Activated CD4-positive, alpha-beta T cell treated with anti-CD3 and anti-CD28 coated beads, Interleukin-2, amount 10 ng/mL, durations not matched to agents 24 days and 14 days (primary cell): ENCODE data around the gene TPD52L1. TPM values are rescaled to one million over a fixed set of nuclear protein-coding genes. Genes with fewer than 3 reads are reported as not detected.

Source experiments
- DNase-seq: peaks from one replicate; pipeline ENCODE4 v3.0.0; 2022
- H3K27ac Mint-ChIP-seq: one replicate; pipeline ENCODE4 v1.8.0; 2022; ENCODE audit warnings: mild to moderate bottlenecking, mixed read lengths
- H3K27me3 Mint-ChIP-seq: one replicate; pipeline ENCODE4 v1.8.0; 2022; ENCODE audit warnings: mixed read lengths
- H3K36me3 Mint-ChIP-seq: one replicate; pipeline ENCODE4 v1.8.0; 2022; ENCODE audit warnings: low read depth, mild to moderate bottlenecking, mixed read lengths
- H3K4me1 Mint-ChIP-seq: one replicate; pipeline ENCODE4 v1.8.0; 2021; ENCODE audit warnings: mixed read lengths
- H3K4me3 Mint-ChIP-seq: one replicate; pipeline ENCODE4 v1.8.0; 2022; ENCODE audit warnings: mild to moderate bottlenecking, moderate library complexity, mixed read lengths
- H3K9me3 Mint-ChIP-seq: one replicate; pipeline ENCODE4 v1.8.0; 2021; ENCODE audit warnings: mixed read lengths
- intact Hi-C: fragments of 100-400 bp; cut with micrococcal nuclease; formaldehyde crosslinking; loops from one replicate; pipeline ENCODE4 v1.15.1; 2023
- total RNA-seq: library from RNA; stranded (reverse); gene quantifications from 2 replicates; pipeline ENCODE4 v1.2.3, GENCODE V29; 2022

The TPD52L1 gene
- total RNA-seq, 1 donor from 2014 or later = not detected

DNA sequence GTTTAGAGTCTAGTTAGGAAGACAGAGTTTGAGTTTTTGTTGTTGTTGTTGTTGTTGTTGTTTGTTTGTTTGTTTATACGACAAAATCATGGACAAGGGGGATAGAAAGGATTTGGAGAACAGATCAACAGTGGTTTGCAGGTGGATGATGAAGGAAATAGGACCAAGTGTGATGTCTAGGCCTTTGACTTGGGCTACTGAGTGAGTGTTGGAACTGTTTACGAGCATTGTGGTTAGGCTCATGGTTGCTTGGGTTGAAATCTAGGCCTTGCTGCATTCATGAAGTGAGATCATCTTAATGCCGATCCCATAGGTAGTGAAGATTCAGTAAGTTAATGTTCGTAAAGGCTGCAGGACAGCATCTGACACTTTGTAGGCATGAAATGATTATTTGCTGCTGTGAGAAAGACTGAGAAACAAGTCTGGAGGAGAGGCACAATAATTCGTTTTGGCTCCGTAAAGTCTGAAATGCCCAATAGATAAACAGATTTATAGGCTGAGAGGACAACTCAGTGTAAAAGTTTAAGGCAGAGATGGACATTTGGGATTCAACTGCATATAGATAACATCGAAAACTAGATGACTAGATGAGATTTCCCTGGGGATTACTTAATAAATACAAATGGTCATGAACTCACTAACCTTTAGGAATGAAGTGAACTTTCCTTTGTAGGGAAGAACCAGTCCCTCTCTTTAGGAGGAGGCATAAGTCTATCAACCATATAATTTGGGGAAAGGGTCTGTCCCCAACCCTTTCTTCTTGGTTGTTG is 78.2 kb downstream of the TPD52L1 start:
- H3K4me1 Mint-ChIP-seq = no peaks in the 10 kb centered on the region

DNA sequence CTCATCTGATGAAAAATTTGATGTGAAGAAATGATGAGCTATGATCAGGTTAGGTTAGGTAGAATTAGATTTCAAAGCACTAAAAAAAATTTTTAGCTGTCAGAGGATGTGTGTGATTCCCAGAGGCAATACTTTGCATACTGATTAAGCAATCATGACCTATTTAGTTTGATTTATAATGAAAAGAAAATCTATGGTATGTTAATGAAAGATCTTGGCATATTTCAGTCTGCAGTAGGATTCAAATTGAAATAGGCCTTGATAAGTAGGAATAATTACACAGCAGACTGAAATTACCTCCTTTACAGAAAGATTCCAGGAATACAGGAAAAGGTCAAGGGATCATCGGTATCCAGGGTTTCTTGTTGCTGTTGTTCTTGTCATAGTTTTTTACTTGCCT is 78.9 kb downstream of the TPD52L1 start:
- Mint-ChIP-seq H3K4me1 (no peaks in the 10 kb centered on the region), H3K4me3 (no peak overlapping the region), H3K27ac (no peak overlapping the region), H3K9me3 (no peaks in the 10 kb centered on the region), H3K27me3 (no peaks in the 10 kb centered on the region), H3K36me3 (no peaks in the 10 kb centered on the region)
- intact Hi-C loops = no loop called here
- DNase-seq = no peak

More for the DNA sequence above, 78.2 kb downstream of the TPD52L1 start:
- H3K27me3 Mint-ChIP-seq = no peaks in the 10 kb centered on the region
- DNase-seq = no peak
- H3K4me3 Mint-ChIP-seq = no peak overlapping the region
- H3K9me3 Mint-ChIP-seq = no peaks in the 10 kb centered on the region
- no peaks in the 10 kb centered on the region for H3K36me3 Mint-ChIP-seq
- no peak overlapping the region for H3K27ac Mint-ChIP-seq
- intact Hi-C loops = no loop called here

DNA sequence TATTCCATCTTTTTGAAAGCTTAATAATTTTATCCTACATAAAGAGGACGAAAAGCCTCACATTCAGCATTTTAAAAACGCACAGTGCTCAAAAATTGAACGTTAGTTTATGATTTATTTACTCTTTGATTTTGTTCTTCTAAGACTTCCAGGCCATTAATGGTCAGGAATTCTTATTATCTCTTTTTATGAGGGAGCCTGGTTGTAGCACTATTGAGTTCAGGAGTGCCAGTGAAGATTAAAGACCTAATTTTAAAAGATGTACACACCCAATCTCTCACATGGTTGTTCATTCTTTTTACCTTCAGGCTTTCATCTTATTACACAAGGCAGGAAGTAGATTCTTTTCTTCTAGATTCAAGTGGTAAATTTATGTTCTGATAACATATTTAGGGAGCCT is 79.6 kb downstream of the TPD52L1 start:
- H3K27me3 Mint-ChIP-seq = no peaks in the 10 kb centered on the region
- no peaks in the 10 kb centered on the region for H3K36me3 Mint-ChIP-seq
- H3K9me3 Mint-ChIP-seq = no peaks in the 10 kb centered on the region
- intact Hi-C loops = no loop called here
- H3K4me1 Mint-ChIP-seq = no peaks in the 10 kb centered on the region
- H3K4me3 Mint-ChIP-seq = no peak overlapping the region
- H3K27ac Mint-ChIP-seq = no peak overlapping the region
- DNase-seq = no peak

DNA sequence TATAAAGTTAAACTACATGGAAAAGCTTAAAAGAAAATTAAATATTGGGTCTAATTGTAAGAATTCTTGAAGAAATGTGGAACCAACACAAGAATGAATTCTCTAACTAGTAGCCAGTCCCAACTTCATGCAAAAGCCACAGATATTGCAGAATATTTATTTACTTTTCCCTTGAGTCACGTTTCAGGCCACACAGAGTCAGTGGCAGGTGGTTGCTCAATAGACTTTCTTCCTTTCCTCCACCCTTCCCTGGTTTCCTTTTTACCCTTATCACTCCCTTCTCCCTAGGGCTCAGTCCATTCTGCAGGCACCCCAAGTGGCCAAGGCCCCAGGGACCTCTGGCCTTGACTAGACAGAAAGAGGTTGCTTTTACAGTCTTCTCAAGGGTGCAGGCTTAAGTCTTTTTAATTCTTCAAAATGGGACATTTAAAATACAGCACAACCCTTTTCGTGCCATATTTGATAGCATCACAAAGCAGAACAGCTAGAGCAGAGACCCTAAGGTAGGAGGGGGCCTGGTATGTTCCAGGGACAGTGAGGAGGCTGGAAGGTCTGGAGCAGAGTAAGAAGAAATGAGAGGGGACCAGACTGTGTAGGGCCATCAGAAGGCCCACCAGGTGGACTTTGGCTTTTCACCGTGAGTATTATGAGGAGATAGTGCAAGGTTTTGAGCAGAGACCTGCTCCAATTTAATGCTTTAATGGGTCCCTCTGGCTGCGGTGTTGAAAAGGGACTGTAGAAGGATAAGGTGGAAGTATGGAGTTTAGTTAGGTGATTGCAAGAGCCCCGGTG is 83.2 kb downstream of the TPD52L1 start:
- H3K4me1 Mint-ChIP-seq = no peaks in the 10 kb centered on the region
- no peak overlapping the region for H3K27ac Mint-ChIP-seq
- intact Hi-C loops = no loop called here
- no peaks in the 10 kb centered on the region for H3K36me3 Mint-ChIP-seq
- no peak overlapping the region for H3K4me3 Mint-ChIP-seq
- peaks cover 6% of the 10 kb centered on the region for H3K9me3 Mint-ChIP-seq
- H3K27me3 Mint-ChIP-seq = no peaks in the 10 kb centered on the region
- no peak for DNase-seq

DNA sequence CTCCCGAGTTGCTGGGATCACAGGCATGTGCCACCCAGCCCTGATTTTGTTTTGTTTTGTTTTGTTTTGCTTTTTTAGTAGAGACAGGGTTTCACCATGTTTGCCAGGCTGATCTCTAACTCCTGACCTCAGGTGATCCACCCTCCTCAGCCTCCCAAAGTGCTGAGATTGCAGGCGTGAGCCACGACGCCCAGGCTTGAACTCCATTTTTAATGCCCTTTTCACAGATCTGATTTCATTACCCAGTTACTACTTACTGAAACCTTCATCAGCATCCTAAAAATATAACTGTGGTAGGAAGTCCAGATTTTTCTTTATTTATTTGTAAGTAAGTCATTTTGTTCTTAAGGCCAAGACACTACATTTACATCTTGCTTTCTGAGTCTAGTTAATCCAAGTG is 84.2 kb downstream of the TPD52L1 start:
- intact Hi-C loops = no loop called here
- H3K27me3 Mint-ChIP-seq = peaks cover 3% of the 10 kb centered on the region
- no peak overlapping the region for H3K4me3 Mint-ChIP-seq
- peaks cover 11% of the 10 kb centered on the region for H3K9me3 Mint-ChIP-seq
- no peak overlapping the region for H3K27ac Mint-ChIP-seq
- no peak for DNase-seq
- no peaks in the 10 kb centered on the region for H3K4me1 Mint-ChIP-seq
- H3K36me3 Mint-ChIP-seq = no peaks in the 10 kb centered on the region

DNA sequence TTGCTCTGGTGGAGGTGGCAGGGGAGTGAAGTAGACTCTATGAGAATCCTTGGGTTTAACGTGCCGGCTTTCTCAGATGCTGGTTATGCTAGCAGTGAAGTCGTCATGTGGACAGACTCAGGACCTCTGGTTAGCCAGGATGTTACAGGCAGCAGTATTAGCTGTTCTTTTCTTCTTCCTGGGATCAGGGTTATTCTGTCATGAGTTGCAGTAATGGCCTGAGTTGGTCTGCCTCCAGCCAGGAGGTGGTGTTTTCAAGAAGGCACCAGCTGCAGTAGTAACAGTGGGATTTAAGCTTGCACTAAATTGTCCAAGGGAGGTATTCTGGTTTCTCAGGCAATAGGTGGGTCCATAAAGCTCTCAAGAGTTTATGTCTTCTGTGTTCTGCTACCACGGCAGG is 91.5 kb downstream of the TPD52L1 start:
- Mint-ChIP-seq H3K4me1 (no peaks in the 10 kb centered on the region), H3K36me3 (no peaks in the 10 kb centered on the region), H3K27ac (no peak overlapping the region)

DNA sequence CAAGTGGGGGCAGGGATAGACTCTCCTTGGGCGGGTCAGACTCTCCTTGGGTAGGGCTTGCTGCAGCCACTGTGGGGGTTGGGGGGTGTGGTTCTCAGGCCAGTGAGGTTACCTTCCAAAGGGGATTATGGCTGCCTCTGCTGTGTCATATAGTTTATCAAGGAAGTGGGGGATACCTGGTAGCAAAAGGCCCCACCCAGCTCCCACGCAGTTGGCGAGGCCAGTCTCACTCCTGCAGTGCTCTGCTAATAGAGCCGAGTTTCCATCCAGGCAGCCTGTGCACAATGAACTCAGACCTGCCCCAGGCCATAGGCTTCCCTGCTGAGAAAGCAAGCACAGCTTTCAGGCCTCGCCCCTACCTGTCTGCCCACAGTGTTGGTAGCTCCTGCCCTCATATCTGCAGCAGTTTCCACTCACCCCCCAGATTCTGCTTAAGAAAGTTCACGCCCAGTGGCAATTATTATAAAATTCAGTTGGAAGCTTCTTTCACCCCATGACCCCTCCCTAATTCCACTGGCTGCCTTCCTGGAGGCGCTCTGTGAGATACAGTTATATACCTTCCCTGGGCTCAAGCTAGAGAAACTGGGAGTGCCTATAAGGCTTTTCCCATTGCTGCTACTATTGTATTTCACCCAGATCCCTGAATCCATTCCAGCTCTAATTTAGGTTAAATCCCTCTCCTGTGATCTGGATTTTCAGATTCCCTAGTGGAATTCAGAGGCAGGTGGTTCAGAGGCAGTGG is 92.1 kb downstream of the TPD52L1 start:
- intact Hi-C loops = no loop called here
- Mint-ChIP-seq H3K27ac (no peak overlapping the region), H3K9me3 (peaks cover 15% of the 10 kb centered on the region), H3K36me3 (no peaks in the 10 kb centered on the region), H3K4me3 (no peak overlapping the region), H3K4me1 (no peaks in the 10 kb centered on the region), H3K27me3 (peaks cover 8% of the 10 kb centered on the region)
- no peak for DNase-seq

More for the DNA sequence above, 91.5 kb downstream of the TPD52L1 start:
- peaks cover 8% of the 10 kb centered on the region for H3K27me3 Mint-ChIP-seq
- H3K4me3 Mint-ChIP-seq = no peak overlapping the region
- no peak for DNase-seq
- intact Hi-C loops = no loop called here
- H3K9me3 Mint-ChIP-seq = peaks cover 16% of the 10 kb centered on the region

DNA sequence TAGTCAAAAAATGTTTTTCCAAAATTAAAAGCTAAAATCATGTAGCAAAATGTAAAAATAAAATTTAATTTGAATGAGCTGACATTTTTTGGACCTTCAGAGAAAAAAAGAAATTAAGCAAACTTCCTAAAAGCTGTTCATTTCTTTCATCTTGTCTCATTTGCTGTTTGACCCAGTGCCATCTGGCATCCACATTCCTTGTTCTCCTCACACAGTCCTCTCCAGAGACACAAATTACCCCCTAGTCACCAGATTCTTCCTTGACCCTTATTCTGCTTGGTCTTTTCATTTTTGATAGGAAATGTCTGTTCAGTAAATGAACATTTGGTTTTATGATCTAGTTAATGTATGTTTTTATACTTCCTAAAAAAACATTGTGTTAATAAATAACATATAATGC is 93.0 kb downstream of the TPD52L1 start:
- Mint-ChIP-seq H3K27ac (no peak overlapping the region), H3K36me3 (no peaks in the 10 kb centered on the region), H3K9me3 (peaks cover 11% of the 10 kb centered on the region), H3K27me3 (peaks cover 10% of the 10 kb centered on the region), H3K4me3 (no peak overlapping the region), H3K4me1 (no peaks in the 10 kb centered on the region)
- intact Hi-C loops = no loop called here
- DNase-seq = no peak

DNA sequence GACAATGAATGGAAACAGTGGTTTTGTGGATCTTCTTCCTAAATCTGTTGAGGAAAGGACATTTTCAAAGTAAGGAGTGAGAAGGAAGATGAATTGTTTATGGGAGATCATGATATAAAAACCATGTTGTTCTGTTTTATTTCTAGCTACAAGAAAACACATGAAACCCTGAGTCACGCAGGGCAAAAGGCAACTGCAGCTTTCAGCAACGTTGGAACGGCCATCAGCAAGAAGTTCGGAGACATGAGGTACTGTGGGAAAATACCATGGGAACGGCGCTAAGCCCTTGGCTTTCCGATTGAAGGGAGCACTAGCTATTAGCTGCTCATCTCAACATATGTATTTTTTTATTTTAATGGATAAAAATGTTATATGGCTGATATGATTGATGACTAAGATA is 94.6 kb downstream of the TPD52L1 start:
- H3K36me3 Mint-ChIP-seq = no peaks in the 10 kb centered on the region
- DNase-seq = no peak
- peaks cover 2% of the 10 kb centered on the region for H3K9me3 Mint-ChIP-seq
- H3K4me1 Mint-ChIP-seq = peaks cover 2% of the 10 kb centered on the region
- intact Hi-C loops = no loop called here
- peaks cover 12% of the 10 kb centered on the region for H3K27me3 Mint-ChIP-seq
- no peak overlapping the region for H3K27ac Mint-ChIP-seq
- H3K4me3 Mint-ChIP-seq = no peak overlapping the region

DNA sequence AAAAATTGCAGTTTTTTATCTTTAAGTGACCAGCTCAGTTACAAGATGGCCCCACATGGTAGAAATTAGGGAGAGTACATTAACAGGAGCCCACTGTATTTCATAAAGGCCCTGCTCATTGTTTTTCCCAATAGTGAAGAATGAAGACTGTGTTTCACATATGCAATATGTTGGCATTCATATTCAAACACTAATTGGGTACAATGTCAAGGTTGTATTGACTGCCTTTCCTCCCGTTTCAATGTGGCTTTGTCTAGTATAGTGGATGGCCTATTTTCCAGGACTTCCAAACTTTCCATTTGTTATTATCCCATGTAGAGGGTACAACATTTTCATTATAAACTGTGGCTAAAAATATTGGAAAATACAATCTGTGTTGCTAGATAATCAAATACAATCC is 96.9 kb downstream of the TPD52L1 start:
- no peak for DNase-seq
- Mint-ChIP-seq H3K27ac (no peak overlapping the region), H3K27me3 (peaks cover 12% of the 10 kb centered on the region), H3K4me3 (no peak overlapping the region), H3K9me3 (no peaks in the 10 kb centered on the region), H3K4me1 (peaks cover 2% of the 10 kb centered on the region), H3K36me3 (no peaks in the 10 kb centered on the region)
- intact Hi-C loops = no loop called here

DNA sequence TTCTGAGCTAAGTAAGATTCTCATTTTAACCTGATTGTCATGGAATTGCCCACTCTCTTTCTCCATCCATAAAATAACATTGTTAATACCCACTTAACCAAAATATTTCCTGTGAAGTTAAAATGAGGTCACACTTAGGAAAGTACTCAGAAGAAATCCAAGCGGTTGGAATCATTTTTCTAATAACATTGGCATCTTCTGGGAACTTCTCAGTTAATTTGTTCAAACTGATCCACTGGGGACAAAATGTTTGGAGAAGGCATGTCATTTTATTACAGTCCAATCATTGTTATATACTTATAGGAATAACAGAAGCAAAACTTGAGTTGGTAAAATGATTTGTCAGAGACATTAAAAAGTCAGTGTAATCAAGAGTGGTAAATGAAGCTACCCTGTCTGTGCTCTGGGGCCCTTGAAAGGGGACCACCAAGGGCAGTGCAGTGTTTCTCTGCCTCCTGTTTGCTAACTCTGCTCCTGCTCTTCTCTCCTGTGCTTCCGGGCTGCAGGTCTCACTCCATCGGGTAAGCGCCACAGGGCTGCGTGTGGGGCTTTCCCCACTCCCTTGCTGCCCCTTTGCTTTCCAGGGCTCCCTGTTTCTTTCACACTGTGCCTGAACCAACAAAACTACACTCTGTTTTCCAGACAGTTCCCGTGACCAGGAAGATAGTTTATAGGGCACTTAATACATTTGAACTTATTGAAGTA is 98.1 kb downstream of the TPD52L1 start:
- H3K9me3 Mint-ChIP-seq = no peaks in the 10 kb centered on the region
- peak overlapping the region; percentile 57 for H3K27ac Mint-ChIP-seq
- intact Hi-C loops = no loop called here
- H3K27me3 Mint-ChIP-seq = peaks cover 10% of the 10 kb centered on the region
- H3K4me3 Mint-ChIP-seq = peak overlapping the region; percentile 32
- DNase-seq = no peak
- peaks cover 2% of the 10 kb centered on the region for H3K4me1 Mint-ChIP-seq
- H3K36me3 Mint-ChIP-seq = no peaks in the 10 kb centered on the region

DNA sequence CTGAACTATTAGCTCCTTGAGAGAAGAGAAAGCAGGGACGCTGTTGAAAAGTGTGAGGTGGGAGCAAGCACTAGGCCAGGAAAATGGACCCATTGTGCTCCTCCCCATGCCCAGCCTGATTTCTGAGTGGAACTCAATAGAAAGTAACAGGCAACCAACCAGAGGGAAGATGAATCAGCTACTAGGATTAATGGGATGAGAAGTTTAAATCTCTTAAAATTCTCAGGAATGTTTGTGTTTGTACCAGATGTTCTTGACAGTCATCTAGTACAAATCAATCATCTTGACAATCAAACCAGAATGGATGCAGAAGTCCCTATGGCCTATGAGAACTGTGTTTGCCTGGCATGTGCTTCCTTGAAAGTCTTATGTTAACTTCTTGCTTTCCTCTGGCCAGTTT is 99.3 kb downstream of the TPD52L1 start:
- peaks cover 2% of the 10 kb centered on the region for H3K4me1 Mint-ChIP-seq
- no peaks in the 10 kb centered on the region for H3K36me3 Mint-ChIP-seq
- no peak overlapping the region for H3K27ac Mint-ChIP-seq
- intact Hi-C loops = no loop called here
- peaks cover 7% of the 10 kb centered on the region for H3K27me3 Mint-ChIP-seq
- no peak overlapping the region for H3K4me3 Mint-ChIP-seq
- no peaks in the 10 kb centered on the region for H3K9me3 Mint-ChIP-seq
- no peak for DNase-seq

DNA sequence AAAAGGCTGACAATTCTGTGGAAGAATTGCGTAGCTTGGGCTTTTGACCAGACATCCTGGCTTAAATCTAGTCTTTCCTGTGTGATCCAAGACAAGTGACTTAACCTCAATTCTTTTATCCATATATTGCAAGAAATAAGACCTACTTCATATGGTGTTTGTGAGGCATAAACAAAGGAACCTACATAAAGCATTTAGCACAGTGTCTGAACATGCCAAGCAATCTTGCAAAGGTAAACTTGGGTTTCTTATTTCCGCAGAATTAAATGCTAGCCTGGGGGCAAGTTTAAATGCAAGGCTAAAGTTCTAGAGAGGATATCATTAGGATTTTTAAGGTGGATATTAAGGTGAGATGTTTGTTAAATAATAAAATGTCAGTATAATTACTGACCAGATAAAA is 100.3 kb downstream of the TPD52L1 start:
- H3K4me1 Mint-ChIP-seq = peaks cover 2% of the 10 kb centered on the region
- no peaks in the 10 kb centered on the region for H3K9me3 Mint-ChIP-seq
- intact Hi-C loops = no loop called here
- no peaks in the 10 kb centered on the region for H3K36me3 Mint-ChIP-seq
- H3K4me3 Mint-ChIP-seq = no peak overlapping the region
- no peak overlapping the region for H3K27ac Mint-ChIP-seq
- no peak for DNase-seq
- peaks cover 7% of the 10 kb centered on the region for H3K27me3 Mint-ChIP-seq
